ENCODE data around the gene ST6GALNAC4. TPM values are rescaled to one million over a fixed set of nuclear protein-coding genes. Genes with fewer than 3 reads are reported as not detected.

The ST6GALNAC4 gene
- total RNA-seq, 1 donor from 2014 or later = 25.6 TPM

- Mint-ChIP-seq H3K27ac (peak overlapping the region; percentile 65), H3K4me1 (ENCODE audit: low read depth) (peaks cover 61% of the 10 kb centered on the region), H3K4me3 (ENCODE audit: low read depth) (peak overlapping the region; percentile 22), H3K9me3 (no peaks in the 10 kb centered on the region), H3K36me3 (ENCODE audit: low read depth) (peaks cover 34% of the 10 kb centered on the region), H3K27me3 (ENCODE audit: low read depth) (no peaks in the 10 kb centered on the region)
- DNase-seq (ENCODE audit: low spot score) = peak; percentile 60
- intact Hi-C loops (cut with micrococcal nuclease) = loop anchor here (1.0 to 2.0 kb wide), 3 partner anchors 15 to 80 kb away; no protein-coding TSS in a partner anchor
Measured at GRCh38 chr9:127955294-127956015, 38.6 kb upstream of the ST6GALNAC4 start.

GRCh38 chr9:127954831-127955293 is 38.0 kb upstream of the ST6GALNAC4 start:
- DNase-seq (ENCODE audit: low spot score) = no peak

GRCh38 chr9:127953768-127954505 is 37.1 kb upstream of the ST6GALNAC4 start:
- Mint-ChIP-seq H3K27me3 (ENCODE audit: low read depth) (no peaks in the 10 kb centered on the region), H3K4me1 (ENCODE audit: low read depth) (peaks cover 50% of the 10 kb centered on the region), H3K4me3 (ENCODE audit: low read depth) (no peak overlapping the region), H3K27ac (peak overlapping the region; percentile 58), H3K9me3 (no peaks in the 10 kb centered on the region), H3K36me3 (ENCODE audit: low read depth) (peaks cover 30% of the 10 kb centered on the region)
- intact Hi-C loops (cut with micrococcal nuclease) = loop anchor here (2.0 kb wide), 1 partner anchor 77 kb away; no protein-coding TSS in a partner anchor
- no peak for DNase-seq (ENCODE audit: low spot score)

More at GRCh38 chr9:127954831-127955293, 38.0 kb upstream of the ST6GALNAC4 start:
- peaks cover 35% of the 10 kb centered on the region for H3K36me3 Mint-ChIP-seq (ENCODE audit: low read depth)
- H3K27me3 Mint-ChIP-seq (ENCODE audit: low read depth) = no peaks in the 10 kb centered on the region
- intact Hi-C loops (cut with micrococcal nuclease) = loop anchor here (1.0 to 2.0 kb wide), 3 partner anchors 15 to 80 kb away; no protein-coding TSS in a partner anchor
- H3K4me3 Mint-ChIP-seq (ENCODE audit: low read depth) = no peak overlapping the region
- H3K4me1 Mint-ChIP-seq (ENCODE audit: low read depth) = peaks cover 59% of the 10 kb centered on the region
- no peaks in the 10 kb centered on the region for H3K9me3 Mint-ChIP-seq
- H3K27ac Mint-ChIP-seq = no peak overlapping the region

- Mint-ChIP-seq H3K27me3 (ENCODE audit: low read depth) (no peaks in the 10 kb centered on the region), H3K4me3 (ENCODE audit: low read depth) (no peak overlapping the region), H3K4me1 (ENCODE audit: low read depth) (peaks cover 48% of the 10 kb centered on the region), H3K9me3 (no peaks in the 10 kb centered on the region), H3K27ac (no peak overlapping the region), H3K36me3 (ENCODE audit: low read depth) (peaks cover 30% of the 10 kb centered on the region)
- intact Hi-C loops (cut with micrococcal nuclease) = no loop called here
- no peak for DNase-seq (ENCODE audit: low spot score)
Measured at GRCh38 chr9:127953154-127953553, 36.3 kb upstream of the ST6GALNAC4 start.

- Mint-ChIP-seq H3K27me3 (ENCODE audit: low read depth) (no peaks in the 10 kb centered on the region), H3K36me3 (ENCODE audit: low read depth) (peaks cover 39% of the 10 kb centered on the region), H3K4me1 (ENCODE audit: low read depth) (peaks cover 33% of the 10 kb centered on the region), H3K4me3 (ENCODE audit: low read depth) (no peak overlapping the region), H3K27ac (peak overlapping the region; percentile 58), H3K9me3 (no peaks in the 10 kb centered on the region)
- no peak for DNase-seq (ENCODE audit: low spot score)
- intact Hi-C loops (cut with micrococcal nuclease) = no loop called here
Measured at GRCh38 chr9:127950513-127951289, 33.9 kb upstream of the ST6GALNAC4 start.

GRCh38 chr9:127949827-127950512 is 33.1 kb upstream of the ST6GALNAC4 start:
- H3K36me3 Mint-ChIP-seq (ENCODE audit: low read depth) = peaks cover 44% of the 10 kb centered on the region
- no peak overlapping the region for H3K4me3 Mint-ChIP-seq (ENCODE audit: low read depth)
- no peaks in the 10 kb centered on the region for H3K9me3 Mint-ChIP-seq
- H3K4me1 Mint-ChIP-seq (ENCODE audit: low read depth) = peaks cover 28% of the 10 kb centered on the region
- intact Hi-C loops (cut with micrococcal nuclease) = no loop called here
- no peak for DNase-seq (ENCODE audit: low spot score)
- no peak overlapping the region for H3K27ac Mint-ChIP-seq
- H3K27me3 Mint-ChIP-seq (ENCODE audit: low read depth) = no peaks in the 10 kb centered on the region

GRCh38 chr9:127947841-127948710 is 31.2 kb upstream of the ST6GALNAC4 start:
- no peak for DNase-seq (ENCODE audit: low spot score)
- Mint-ChIP-seq H3K27ac (peak overlapping the region; percentile 11), H3K36me3 (ENCODE audit: low read depth) (peaks cover 61% of the 10 kb centered on the region), H3K27me3 (ENCODE audit: low read depth) (no peaks in the 10 kb centered on the region), H3K9me3 (no peaks in the 10 kb centered on the region), H3K4me3 (ENCODE audit: low read depth) (no peak overlapping the region), H3K4me1 (ENCODE audit: low read depth) (peaks cover 22% of the 10 kb centered on the region)
- intact Hi-C loops (cut with micrococcal nuclease) = no loop called here

GRCh38 chr9:127946728-127947127 is 29.9 kb upstream of the ST6GALNAC4 start:
- Mint-ChIP-seq H3K27ac (no peak overlapping the region), H3K36me3 (ENCODE audit: low read depth) (peaks cover 74% of the 10 kb centered on the region), H3K9me3 (no peaks in the 10 kb centered on the region), H3K4me1 (ENCODE audit: low read depth) (peaks cover 23% of the 10 kb centered on the region), H3K27me3 (ENCODE audit: low read depth) (no peaks in the 10 kb centered on the region), H3K4me3 (ENCODE audit: low read depth) (no peak overlapping the region)
- intact Hi-C loops (cut with micrococcal nuclease) = no loop called here
- no peak for DNase-seq (ENCODE audit: low spot score)

GRCh38 chr9:127945942-127946341 is 29.1 kb upstream of the ST6GALNAC4 start:
- Mint-ChIP-seq H3K4me3 (ENCODE audit: low read depth) (no peak overlapping the region), H3K36me3 (ENCODE audit: low read depth) (peaks cover 74% of the 10 kb centered on the region), H3K9me3 (no peaks in the 10 kb centered on the region), H3K4me1 (ENCODE audit: low read depth) (peaks cover 19% of the 10 kb centered on the region), H3K27ac (no peak overlapping the region), H3K27me3 (ENCODE audit: low read depth) (no peaks in the 10 kb centered on the region)
- no peak for DNase-seq (ENCODE audit: low spot score)
- intact Hi-C loops (cut with micrococcal nuclease) = no loop called here

GRCh38 chr9:127945338-127945737 is 28.5 kb upstream of the ST6GALNAC4 start:
- no peak overlapping the region for H3K27ac Mint-ChIP-seq
- no peak overlapping the region for H3K4me3 Mint-ChIP-seq (ENCODE audit: low read depth)
- no peaks in the 10 kb centered on the region for H3K27me3 Mint-ChIP-seq (ENCODE audit: low read depth)
- peaks cover 74% of the 10 kb centered on the region for H3K36me3 Mint-ChIP-seq (ENCODE audit: low read depth)
- no peaks in the 10 kb centered on the region for H3K9me3 Mint-ChIP-seq
- H3K4me1 Mint-ChIP-seq (ENCODE audit: low read depth) = peaks cover 17% of the 10 kb centered on the region
- DNase-seq (ENCODE audit: low spot score) = no peak
- intact Hi-C loops (cut with micrococcal nuclease) = no loop called here

- no peak for DNase-seq (ENCODE audit: low spot score)
- no peaks in the 10 kb centered on the region for H3K9me3 Mint-ChIP-seq
- no peak overlapping the region for H3K4me3 Mint-ChIP-seq (ENCODE audit: low read depth)
- no peaks in the 10 kb centered on the region for H3K27me3 Mint-ChIP-seq (ENCODE audit: low read depth)
- peaks cover 70% of the 10 kb centered on the region for H3K36me3 Mint-ChIP-seq (ENCODE audit: low read depth)
- H3K27ac Mint-ChIP-seq = no peak overlapping the region
- intact Hi-C loops (cut with micrococcal nuclease) = no loop called here
- H3K4me1 Mint-ChIP-seq (ENCODE audit: low read depth) = peaks cover 15% of the 10 kb centered on the region
Measured at GRCh38 chr9:127944586-127945218, 27.9 kb upstream of the ST6GALNAC4 start.
